Mucosa of rectum (tissue), 2 donors: Measurements from ENCODE around the gene AQP5.

Experiments used
- H3K27ac ChIP-seq, 2 donors: one replicate each; pipeline ENCODE4 v1.7.0; 2013; ENCODE audit warnings: inconsistent platforms in 2 of 2, low read depth in 2 of 2, low read length in 2 of 2
- H3K27me3 ChIP-seq, 2 donors: one replicate each; pipeline ENCODE4 v1.7.0; 2013; ENCODE audit warnings: low read length in 2 of 2; ENCODE audit not compliant: control insufficient read depth in 2 of 2, insufficient read depth in 2 of 2
- H3K36me3 ChIP-seq, 2 donors: one replicate each; pipeline ENCODE4 v1.7.0; 2013; ENCODE audit warnings: low read length in 2 of 2; ENCODE audit not compliant: control insufficient read depth in 2 of 2, insufficient read depth in 2 of 2
- H3K4me1 ChIP-seq, 2 donors: one replicate each; pipeline ENCODE4 v1.7.0; 2013; ENCODE audit warnings: low read length in 2 of 2, mild to moderate bottlenecking in 1 of 2; ENCODE audit not compliant: control insufficient read depth in 2 of 2, insufficient read depth in 2 of 2
- H3K4me3 ChIP-seq, 2 donors: one replicate each; pipeline ENCODE4 v1.7.0; 2013; ENCODE audit warnings: low read length in 2 of 2
- H3K9ac ChIP-seq, 2 donors: one replicate each; pipeline ENCODE4 v1.7.0; 2013; ENCODE audit warnings: low read length in 2 of 2, low read depth in 1 of 2, mild to moderate bottlenecking in 1 of 2
- H3K9me3 ChIP-seq, 2 donors: one replicate each; pipeline ENCODE4 v1.7.0; 2013; ENCODE audit warnings: low read length in 2 of 2; ENCODE audit not compliant: control insufficient read depth in 2 of 2
- donor health status: healthy.
- donor health status: Normal muscosa, but diverticular disease.

The AQP5 gene

DNA sequence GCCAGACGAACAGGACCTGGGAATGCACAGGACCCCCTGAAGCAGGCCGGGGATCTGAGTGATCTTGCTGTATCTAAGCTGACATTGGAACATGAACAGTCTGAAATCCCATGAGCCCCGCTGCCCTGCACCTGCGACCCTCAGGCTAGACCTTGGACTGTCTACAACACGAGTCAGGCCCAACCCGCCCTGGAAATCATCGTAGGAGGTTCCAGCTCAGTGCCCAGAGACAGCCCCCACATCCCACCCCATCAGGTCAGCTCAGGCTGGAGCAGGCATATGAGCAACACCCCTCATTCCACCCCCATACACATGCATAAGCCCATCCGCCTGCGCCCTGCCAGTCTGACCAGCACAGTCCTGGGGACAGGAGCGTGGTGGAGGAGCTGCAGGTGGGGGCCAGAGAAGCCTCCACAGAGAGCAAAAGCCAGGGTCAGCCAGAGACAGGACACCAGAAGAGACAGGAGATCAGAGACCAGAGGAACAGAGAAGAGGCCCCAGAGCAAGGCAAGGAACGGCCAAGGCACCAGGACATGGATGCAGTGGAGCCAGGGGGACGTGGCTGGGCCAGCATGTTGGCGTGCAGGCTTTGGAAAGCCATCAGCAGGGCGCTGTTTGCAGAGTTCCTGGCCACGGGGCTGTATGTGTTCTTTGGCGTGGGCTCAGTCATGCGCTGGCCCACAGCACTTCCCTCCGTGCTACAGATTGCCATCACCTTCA lies 11.1 kb downstream of the AQP5 start, which contains the start of gene AQP6:
AQP6 (plus strand) TSS at position 307 of the 720 bp plus-strand sequence; CDS start at position 534, 227 bp downstream.
- no peak within 1 kb of the TSS for H3K27ac ChIP-seq
- no peaks in the 10 kb centered on the region for H3K9me3 ChIP-seq
- H3K36me3 ChIP-seq = no peaks in the 10 kb centered on the region
- peaks cover 9 to 16% of the 10 kb centered on the region in 2 donors for H3K27me3 ChIP-seq
- no peak within 1 kb of the TSS for H3K4me3 ChIP-seq
- H3K4me1 ChIP-seq = peaks cover 4 to 5% of the 10 kb centered on the region in 2 donors
- no peak within 1 kb of the TSS for H3K9ac ChIP-seq

DNA sequence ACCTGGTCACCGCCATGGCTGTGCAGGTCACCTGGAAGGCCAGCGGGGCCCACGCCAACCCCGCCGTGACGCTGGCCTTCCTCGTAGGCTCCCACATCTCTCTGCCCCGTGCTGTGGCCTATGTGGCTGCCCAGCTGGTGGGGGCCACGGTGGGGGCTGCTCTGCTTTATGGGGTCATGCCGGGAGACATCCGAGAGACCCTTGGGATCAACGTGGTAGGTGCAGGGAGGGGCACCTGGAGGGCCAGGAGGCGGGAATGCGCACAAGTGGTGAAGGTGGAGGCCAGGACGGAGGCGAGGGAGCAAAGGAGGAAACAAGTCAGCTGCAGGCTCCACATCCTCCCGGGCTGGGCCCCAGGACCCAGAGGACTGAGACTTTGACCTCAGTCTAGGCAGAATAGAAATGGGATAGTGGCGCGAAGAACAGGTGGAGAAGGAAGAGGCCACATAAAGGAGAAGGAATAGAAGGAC lies 11.7 kb downstream of the AQP5 start:
- H3K36me3 ChIP-seq = no peaks in the 10 kb centered on the region
- H3K9ac ChIP-seq = no peak overlapping the region
- H3K27me3 ChIP-seq = peaks cover 5 to 15% of the 10 kb centered on the region in 2 donors
- H3K4me1 ChIP-seq = peaks cover 2 to 3% of the 10 kb centered on the region in 2 donors
- H3K27ac ChIP-seq = no peak overlapping the region
- H3K9me3 ChIP-seq = no peaks in the 10 kb centered on the region
- H3K4me3 ChIP-seq = no peak overlapping the region

DNA sequence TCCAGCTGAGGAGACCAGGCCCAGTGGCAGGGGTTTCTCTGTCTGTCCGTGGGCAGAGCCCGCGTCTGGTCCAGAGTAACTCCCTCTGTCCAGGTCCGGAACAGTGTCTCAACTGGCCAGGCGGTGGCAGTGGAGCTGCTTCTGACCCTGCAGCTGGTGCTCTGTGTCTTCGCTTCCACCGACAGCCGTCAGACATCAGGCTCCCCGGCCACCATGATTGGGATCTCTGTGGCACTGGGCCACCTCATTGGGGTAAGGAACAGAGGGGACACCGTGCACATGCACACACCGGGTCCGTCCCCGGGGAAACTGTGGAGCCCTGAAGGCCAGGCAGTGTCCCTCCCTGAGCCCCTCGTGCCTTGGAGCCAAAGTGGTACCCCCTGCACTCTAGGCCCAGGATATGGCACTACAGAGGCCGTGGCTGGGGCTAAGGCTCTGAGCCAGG lies 12.6 kb downstream of the AQP5 start:
- H3K9me3 ChIP-seq = no peaks in the 10 kb centered on the region
- H3K4me1 ChIP-seq = peaks cover 2 to 3% of the 10 kb centered on the region in 2 donors
- no peak overlapping the region for H3K9ac ChIP-seq
- peaks cover 0 to 12% of the 10 kb centered on the region in 2 donors for H3K27me3 ChIP-seq
- no peak overlapping the region for H3K4me3 ChIP-seq
- peak overlapping the region in 1 of 2 donors; percentile 9 for H3K27ac ChIP-seq
- no peaks in the 10 kb centered on the region for H3K36me3 ChIP-seq

DNA sequence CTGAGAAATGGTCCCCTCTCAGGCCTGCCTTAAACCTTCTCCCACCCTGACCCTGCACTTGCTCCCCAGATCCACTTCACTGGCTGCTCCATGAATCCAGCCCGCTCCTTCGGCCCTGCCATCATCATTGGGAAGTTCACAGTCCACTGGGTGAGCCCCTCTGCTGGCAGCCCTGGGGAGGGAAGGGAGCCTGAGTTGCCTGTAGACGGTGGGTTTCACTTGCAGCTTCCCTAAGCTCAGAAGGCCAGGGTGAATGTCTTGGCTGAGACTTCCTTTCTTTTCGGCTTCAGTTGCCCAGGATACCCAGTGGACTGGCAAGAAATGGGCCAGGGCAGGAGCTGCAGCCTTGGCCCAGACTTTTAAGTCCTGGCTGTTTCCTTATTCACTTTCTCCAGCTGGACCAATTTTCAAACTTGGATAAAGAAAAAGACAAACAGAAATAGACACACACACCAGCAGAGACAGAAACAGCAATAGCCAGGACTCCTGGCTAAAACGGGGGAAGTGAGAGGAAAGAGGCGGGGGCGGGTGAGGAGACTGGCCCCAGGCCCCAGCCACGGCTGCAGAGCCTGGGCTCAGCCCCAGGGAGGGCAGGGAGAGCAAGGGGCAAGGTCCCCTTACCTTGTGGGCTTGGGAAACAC lies 13.1 kb downstream of the AQP5 start:
- Histone ChIP-seq H3K9me3 (no peaks in the 10 kb centered on the region), H3K4me1 (peaks cover 2 to 3% of the 10 kb centered on the region in 2 donors), H3K27me3 (peaks cover 0 to 9% of the 10 kb centered on the region in 2 donors), H3K9ac (no peak overlapping the region), H3K4me3 (no peak overlapping the region), H3K27ac (peak overlapping the region in 1 of 2 donors; percentile 9), H3K36me3 (no peaks in the 10 kb centered on the region)

DNA sequence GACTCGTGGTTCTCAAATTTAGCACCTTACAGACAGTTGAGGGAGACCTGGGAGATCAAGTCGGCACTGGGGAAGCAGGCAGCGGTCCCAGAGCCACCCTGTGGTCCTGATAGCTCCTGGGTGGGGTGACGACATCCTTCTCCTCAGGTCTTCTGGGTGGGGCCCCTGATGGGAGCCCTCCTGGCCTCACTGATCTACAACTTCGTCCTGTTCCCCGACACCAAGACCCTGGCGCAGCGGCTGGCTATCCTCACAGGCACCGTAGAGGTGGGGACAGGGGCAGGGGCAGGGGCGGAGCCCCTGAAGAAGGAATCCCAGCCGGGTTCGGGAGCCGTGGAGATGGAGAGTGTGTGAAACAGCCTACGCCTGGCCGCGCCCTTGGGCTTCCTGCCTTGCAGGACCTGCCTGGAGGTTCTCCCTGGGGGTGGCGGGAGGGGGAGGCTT lies 13.7 kb downstream of the AQP5 start:
- Histone ChIP-seq H3K27me3 (peaks cover 0 to 6% of the 10 kb centered on the region in 2 donors), H3K9me3 (no peaks in the 10 kb centered on the region), H3K36me3 (no peaks in the 10 kb centered on the region), H3K4me3 (no peak overlapping the region), H3K9ac (no peak overlapping the region), H3K27ac (no peak overlapping the region), H3K4me1 (peaks cover 2 to 3% of the 10 kb centered on the region in 2 donors)

DNA sequence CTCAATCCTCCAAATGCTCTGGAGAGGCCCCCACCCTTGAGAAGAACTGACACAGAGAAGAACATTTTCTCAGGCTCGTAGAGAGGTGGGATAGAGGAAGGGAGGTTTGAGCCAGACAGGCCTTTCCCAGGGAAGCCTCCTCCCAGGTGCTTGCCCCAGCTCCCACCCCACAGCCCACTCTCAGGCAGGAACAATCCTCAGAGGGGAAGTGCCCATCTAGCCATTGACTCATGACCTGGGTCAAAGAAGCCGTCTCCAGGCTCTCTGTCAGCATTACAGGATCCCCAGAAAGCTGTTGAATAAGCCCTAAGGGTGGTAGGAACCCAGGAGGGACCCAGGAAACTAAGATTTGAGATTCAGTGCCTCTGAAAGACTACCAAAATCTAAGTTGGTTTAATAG lies 14.9 kb downstream of the AQP5 start:
- Histone ChIP-seq H3K9me3 (no peaks in the 10 kb centered on the region), H3K27ac (no peak overlapping the region), H3K27me3 (no peaks in the 10 kb centered on the region), H3K4me1 (peaks cover 2 to 3% of the 10 kb centered on the region in 2 donors), H3K36me3 (no peaks in the 10 kb centered on the region), H3K9ac (no peak overlapping the region), H3K4me3 (no peak overlapping the region)

DNA sequence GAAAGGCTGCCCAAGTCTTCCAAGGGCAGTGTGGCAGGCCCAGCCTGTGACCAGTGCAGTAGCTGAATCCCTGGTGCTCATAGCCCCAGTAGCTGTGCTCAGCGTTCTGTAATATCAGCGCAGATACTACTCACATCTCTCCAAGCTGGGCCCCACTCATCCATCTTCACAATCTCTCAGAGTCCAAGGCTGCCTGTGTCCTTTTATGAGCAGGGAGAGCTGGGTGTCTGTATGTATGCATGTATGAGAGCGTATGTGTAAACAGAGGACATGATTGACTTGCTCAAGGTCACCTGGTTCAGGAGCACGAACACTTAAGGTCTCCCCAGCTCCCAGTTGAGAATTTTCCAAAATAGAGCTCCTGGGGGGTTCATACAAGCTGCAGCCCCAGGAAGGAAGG lies 16.5 kb downstream of the AQP5 start:
- Histone ChIP-seq H3K4me1 (peaks cover 2 to 3% of the 10 kb centered on the region in 2 donors), H3K4me3 (no peak overlapping the region), H3K27me3 (no peaks in the 10 kb centered on the region), H3K27ac (no peak overlapping the region), H3K36me3 (no peaks in the 10 kb centered on the region), H3K9ac (no peak overlapping the region), H3K9me3 (no peaks in the 10 kb centered on the region)

DNA sequence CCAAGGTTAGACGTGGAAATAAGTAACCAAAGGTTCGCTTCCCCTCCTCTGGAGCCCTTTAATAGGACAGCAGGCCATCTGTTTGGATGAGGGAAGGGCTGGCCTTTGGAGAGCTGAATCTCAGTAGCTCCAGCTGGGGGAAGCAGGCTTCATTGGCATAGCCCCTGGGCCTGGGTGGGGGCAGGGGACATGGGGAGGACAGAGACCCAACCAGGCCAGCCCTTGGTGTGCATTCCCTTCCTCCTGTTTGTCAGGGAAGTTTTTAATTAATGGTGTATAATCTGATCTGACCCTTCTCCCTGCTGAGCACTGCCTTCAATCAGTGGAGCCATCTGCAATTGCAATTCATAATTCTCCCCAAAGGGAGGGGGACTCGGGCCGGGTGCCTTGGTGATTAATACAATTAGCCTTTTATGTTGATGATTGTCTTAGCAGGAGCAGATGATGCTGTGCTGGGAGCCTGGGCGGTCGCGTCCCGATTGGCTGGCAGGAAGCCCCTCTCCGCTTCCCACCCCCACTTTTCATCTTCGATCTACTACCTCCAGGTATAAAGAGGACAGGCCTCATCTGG lies 17.4 kb downstream of the AQP5 start:
- H3K9ac ChIP-seq = no peak overlapping the region
- H3K9me3 ChIP-seq = no peaks in the 10 kb centered on the region
- no peak overlapping the region for H3K27ac ChIP-seq
- no peaks in the 10 kb centered on the region for H3K36me3 ChIP-seq
- no peaks in the 10 kb centered on the region for H3K27me3 ChIP-seq
- H3K4me1 ChIP-seq = peaks cover 2 to 3% of the 10 kb centered on the region in 2 donors
- no peak overlapping the region for H3K4me3 ChIP-seq

DNA sequence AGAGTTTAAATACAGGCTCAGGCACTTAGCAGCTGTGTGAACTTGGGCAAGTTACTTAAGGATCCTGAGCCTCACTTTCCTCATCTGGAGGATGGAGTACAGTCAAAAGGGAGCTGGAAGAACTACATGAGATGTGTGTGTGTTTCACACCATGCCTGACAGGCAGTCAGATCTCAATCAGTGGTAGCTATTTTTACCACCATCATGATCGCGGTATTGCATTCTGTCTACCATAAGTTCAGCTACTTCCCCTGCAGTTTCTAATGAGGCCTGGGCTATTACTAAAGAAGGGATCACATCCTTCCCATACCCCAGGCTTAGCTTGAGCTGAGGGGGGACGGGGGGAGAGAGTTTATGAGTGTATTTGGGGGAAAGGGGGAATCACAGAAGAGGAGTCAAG lies 18.1 kb downstream of the AQP5 start:
- no peak overlapping the region for H3K9ac ChIP-seq
- no peak overlapping the region for H3K27ac ChIP-seq
- no peaks in the 10 kb centered on the region for H3K9me3 ChIP-seq
- H3K36me3 ChIP-seq = no peaks in the 10 kb centered on the region
- H3K4me1 ChIP-seq = no peaks in the 10 kb centered on the region
- H3K4me3 ChIP-seq = no peak overlapping the region
- H3K27me3 ChIP-seq = no peaks in the 10 kb centered on the region
